HCT116 (cell line): ENCODE data around the gene TNRC6A. TPM values are rescaled to one million over a fixed set of nuclear protein-coding genes. Genes with fewer than 3 reads are reported as not detected.
A peak's percentile ranks its signal among the peaks of the same experiment; 100 is the strongest.
"Not testable (repeated sequence)": the region's sequence is repeated elsewhere in the genome, so short reads cannot be mapped to it uniquely, and the experiment has no call there.

ENCODE experiments used
- ATAC-seq: fragments of 200-7000 bp; cut with Tn5 transposase; 2 replicates; pipeline ENCODE4 v1.9.1; 2020; ENCODE audit warnings: mild to moderate bottlenecking, moderate library complexity
- BruUV-seq: library from RNA; stranded (reverse); fragments of 400-500 nt; replicated peaks from 2 replicates; lab custom pipeline; 2021; lab: Mats Ljungman, UMichigan
- CTCF ChIA-PET: fragments of 300-600 bp; sonication (Branson Sonifier 250); formaldehyde crosslinking; loops from one replicate; lab custom pipeline; 2021; ENCODE audit warnings: antibody characterized with exemption; lab: Charles Lee
- POLR2A ChIA-PET: fragments of 300-600, 350-600 bp; sonication (Branson Sonifier 250); formaldehyde crosslinking; loops from one replicate; lab custom pipeline; 2021; ENCODE audit warnings: antibody characterized with exemption; lab: Charles Lee
- RAD21 ChIA-PET, 2 experiments: fragments of 300-600 bp; sonication (Branson Sonifier 250); formaldehyde crosslinking; loops; one replicate each; lab custom pipeline; 2023; ENCODE audit warnings: low total read pairs in 2 of 2; ENCODE audit not compliant: uncharacterized antibody in 2 of 2, unreplicated experiment in 2 of 2, low non-redundant PET in 1 of 2; lab: Charles Lee
- DNase-seq: peaks from one replicate; pipeline ENCODE4 v3.0.0-alpha.2; 2010; ENCODE audit warnings: low read depth, low spot score
- H2AFZ ChIP-seq: fragments of 200-600 bp; shearing (Covaris generic), sonication (generic); 2 replicates; pipeline ENCODE4 v1.6.1; 2017; ENCODE audit warnings: low read depth, mixed run types, mixed read lengths, antibody characterized with exemption, low read length; ENCODE audit not compliant: poor library complexity, severe bottlenecking
- H3K27ac ChIP-seq: 2 replicates; pipeline ENCODE4 v1.5.1; 2012; ENCODE audit warnings: low read depth, low read length
- H3K27me3 ChIP-seq: fragments of 200-600 bp; sonication (generic); 2 replicates; pipeline ENCODE4 v1.6.1; 2016; ENCODE audit warnings: mixed run types, low read length, mixed read lengths; ENCODE audit not compliant: insufficient read depth
- H3K36me3 ChIP-seq, 2 experiments: fragments of 200-500 bp in 1 of 2; fragments of 200-600 bp in 1 of 2; sonication (Bioruptor generic) in 1 of 2; sonication (generic) in 1 of 2; 2 replicates each; pipeline versions ENCODE4 v1.5.1 to v1.6.1; 2014 to 2016; ENCODE audit warnings: low read length in 2 of 2, inconsistent platforms in 1 of 2, mixed read lengths in 1 of 2, mixed run types in 1 of 2; ENCODE audit not compliant: insufficient read depth in 2 of 2, control insufficient read depth in 1 of 2
- H3K4me1 ChIP-seq, 2 experiments: fragments of 200-600 bp in 1 of 2; sonication (generic) in 1 of 2; 2 replicates each; pipeline versions ENCODE4 v1.5.1 to v1.6.1; 2012 to 2017; ENCODE audit warnings: low read length in 2 of 2, inconsistent platforms in 1 of 2, mild to moderate bottlenecking in 1 of 2, mixed read lengths in 1 of 2, mixed run types in 1 of 2, moderate library complexity in 1 of 2; ENCODE audit not compliant: insufficient read depth in 2 of 2, control insufficient read depth in 1 of 2
- H3K4me2 ChIP-seq: fragments of 200-600 bp; sonication (generic); 2 replicates; pipeline ENCODE4 v1.6.1; 2017; ENCODE audit warnings: mixed run types, low read length, mixed read lengths
- H3K4me3 ChIP-seq, 2 experiments: fragments of 200-600 bp in 1 of 2; sonication (generic) in 1 of 2; replicated peaks in 1 of 2; 2 replicates each; pipeline ENCODE4 v1.5.1; 2011 to 2016; ENCODE audit warnings: low read length in 2 of 2, control low read depth in 1 of 2, low read depth in 1 of 2, mild to moderate bottlenecking in 1 of 2, mixed read lengths in 1 of 2, mixed run types in 1 of 2
- H3K79me2 ChIP-seq: fragments of 200-600 bp; sonication (generic); 2 replicates; pipeline ENCODE4 v1.6.1; 2017; ENCODE audit warnings: mild to moderate bottlenecking, mixed run types, low read length, moderate library complexity, mixed read lengths; ENCODE audit not compliant: insufficient read depth
- H3K9ac ChIP-seq: fragments of 200-600 bp; sonication (generic); 2 replicates; pipeline ENCODE4 v1.6.1; 2016; ENCODE audit warnings: low read length, mixed read lengths
- H3K9me2 ChIP-seq: fragments of 200-600 bp; sonication (generic), shearing (Covaris generic); 2 replicates; pipeline ENCODE4 v1.6.1; 2017; ENCODE audit warnings: mixed run types, mild to moderate bottlenecking, moderate library complexity; ENCODE audit not compliant: insufficient read depth
- H3K9me3 ChIP-seq, 2 experiments: fragments of 200-500 bp in 1 of 2; fragments of 200-600 bp in 1 of 2; sonication (Bioruptor generic) in 1 of 2; sonication (generic) in 1 of 2; 2 replicates each; pipeline ENCODE4 v1.6.1; 2014 to 2017; ENCODE audit warnings: low read length in 2 of 2, mixed read lengths in 2 of 2, inconsistent platforms in 1 of 2, low read depth in 1 of 2, mild to moderate bottlenecking in 1 of 2, mixed run types in 1 of 2, moderate library complexity in 1 of 2; ENCODE audit not compliant: control insufficient read depth in 1 of 2, insufficient read depth in 1 of 2
- H4K20me1 ChIP-seq: fragments of 200-600 bp; sonication (generic), shearing (Covaris generic); 2 replicates; pipeline ENCODE4 v1.6.1; 2017; ENCODE audit warnings: mixed run types, mild to moderate bottlenecking, moderate library complexity; ENCODE audit not compliant: insufficient read depth
- CTCF ChIP-seq, 3 experiments: fragments of 200-600 bp in 1 of 3; sonication (generic) in 1 of 3; IDR thresholded peaks in 2 of 3; conservative IDR thresholded peaks in 1 of 3; 2 replicates each; pipeline ENCODE4 v1.5.1; 2012 to 2017; ENCODE audit warnings: low read depth in 2 of 3, low read length in 2 of 3, antibody characterized with exemption in 1 of 3, borderline replicate concordance in 1 of 3, control low read depth in 1 of 3, mild to moderate bottlenecking in 1 of 3, mixed read lengths in 1 of 3, mixed run types in 1 of 3, moderate library complexity in 1 of 3; ENCODE audit not compliant: insufficient read depth in 1 of 3
- intact Hi-C: fragments of 100-400 bp; cut with micrococcal nuclease; formaldehyde crosslinking; loops from 2 replicates; pipeline ENCODE4 v1.10.0; 2022
- total RNA-seq: library from RNA; stranded (reverse); gene quantifications from one replicate; pipeline ENCODE4 v1.2.1, GENCODE V29; 2021; ENCODE audit not compliant: unreplicated experiment
- TF ChIP-seq, protein P1 (sequence below): IDR thresholded peaks from 2 replicates; pipeline ENCODE4 v1.6.1; 2012; ENCODE audit warnings: low read depth

TNRC6A gene
- total RNA-seq, 1 experiment from 2014 or later: 37.0 TPM

DNA sequence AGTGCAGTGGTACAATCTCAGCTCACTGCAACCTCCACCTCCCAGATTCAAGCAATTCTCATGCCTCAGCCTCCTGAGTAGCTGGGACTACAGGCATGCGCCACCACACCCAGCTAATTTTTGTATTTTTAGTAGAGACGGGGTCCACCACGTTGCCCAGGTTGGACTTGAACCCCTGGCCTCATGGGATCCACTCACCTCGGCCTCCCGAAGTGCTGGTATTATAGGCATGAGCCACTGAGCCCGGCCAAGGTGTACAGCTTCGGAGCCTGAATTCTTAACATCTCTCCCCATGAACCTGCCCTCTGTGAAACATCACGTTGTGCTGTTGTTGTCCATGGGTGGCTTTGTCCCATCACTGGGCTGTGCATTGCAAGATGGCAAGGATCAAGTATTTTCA is 127.4 kb downstream of the TNRC6A start:
- ATAC-seq, intact Hi-C loops, H3K9me3 ChIP-seq, H4K20me1 ChIP-seq, H3K79me2 ChIP-seq, H3K4me3 ChIP-seq, H3K9me2 ChIP-seq, H3K27ac ChIP-seq, H3K9ac ChIP-seq, H2AFZ ChIP-seq, RAD21 ChIA-PET, CTCF ChIA-PET, BruUV-seq, POLR2A ChIA-PET, DNase-seq, H3K4me2 ChIP-seq, H3K27me3 ChIP-seq, H3K36me3 ChIP-seq: not testable (repeated sequence)
- H3K4me1 ChIP-seq: peaks cover 0 to 19% of the 10 kb centered on the region in 2 experiments; a peak in 1 of 4 replicates

DNA sequence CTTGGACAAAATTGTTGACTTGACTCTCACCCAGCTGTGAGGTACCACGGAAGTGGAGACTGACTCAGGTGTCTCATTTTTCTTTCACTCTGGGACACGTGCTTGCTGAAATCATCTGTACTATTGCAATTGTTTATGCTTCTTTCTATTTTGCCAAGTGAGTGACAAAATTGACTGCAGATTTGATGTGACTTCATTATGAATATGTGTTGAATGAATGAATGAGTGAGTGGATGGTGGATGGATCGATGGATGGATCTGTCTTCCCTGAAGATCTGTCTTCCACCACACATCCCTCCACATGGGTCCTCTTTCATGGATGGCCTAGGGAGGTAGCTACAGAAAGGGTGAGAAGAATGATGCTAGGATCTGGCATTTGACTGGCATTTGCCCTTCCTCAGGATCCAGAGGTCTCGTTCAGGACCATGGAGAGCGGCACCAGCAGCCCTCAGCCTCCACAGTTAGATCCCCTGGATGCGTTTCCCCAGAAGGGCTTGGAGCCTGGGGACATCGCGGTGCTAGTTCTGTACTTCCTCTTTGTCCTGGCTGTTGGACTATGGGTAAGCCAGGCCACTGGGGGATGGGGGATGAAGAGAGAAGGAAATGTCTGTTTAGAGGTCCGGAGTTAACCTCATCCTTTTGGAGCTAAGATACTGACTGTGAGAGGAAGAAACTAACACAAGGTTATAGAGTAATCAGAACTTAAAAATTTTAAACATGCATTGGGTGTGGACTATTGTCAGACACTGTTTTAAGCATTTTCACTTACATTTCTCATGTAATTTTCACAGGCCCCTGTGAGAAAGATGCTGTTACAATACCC is 129.0 kb downstream of the TNRC6A start:
- no TSS peak for BruUV-seq
- no peak for TF ChIP-seq CTCF (IDR thresholded peaks at IDR 0.05 in 2 of 3, conservative IDR thresholded peaks at IDR 0.05 in 1 of 3; ENCODE audit: borderline replicate concordance in 1 of 3, insufficient read depth in 1 of 3, low read depth in 2 of 3, low read length in 2 of 3)
- TF ChIP-seq, protein P1, sequence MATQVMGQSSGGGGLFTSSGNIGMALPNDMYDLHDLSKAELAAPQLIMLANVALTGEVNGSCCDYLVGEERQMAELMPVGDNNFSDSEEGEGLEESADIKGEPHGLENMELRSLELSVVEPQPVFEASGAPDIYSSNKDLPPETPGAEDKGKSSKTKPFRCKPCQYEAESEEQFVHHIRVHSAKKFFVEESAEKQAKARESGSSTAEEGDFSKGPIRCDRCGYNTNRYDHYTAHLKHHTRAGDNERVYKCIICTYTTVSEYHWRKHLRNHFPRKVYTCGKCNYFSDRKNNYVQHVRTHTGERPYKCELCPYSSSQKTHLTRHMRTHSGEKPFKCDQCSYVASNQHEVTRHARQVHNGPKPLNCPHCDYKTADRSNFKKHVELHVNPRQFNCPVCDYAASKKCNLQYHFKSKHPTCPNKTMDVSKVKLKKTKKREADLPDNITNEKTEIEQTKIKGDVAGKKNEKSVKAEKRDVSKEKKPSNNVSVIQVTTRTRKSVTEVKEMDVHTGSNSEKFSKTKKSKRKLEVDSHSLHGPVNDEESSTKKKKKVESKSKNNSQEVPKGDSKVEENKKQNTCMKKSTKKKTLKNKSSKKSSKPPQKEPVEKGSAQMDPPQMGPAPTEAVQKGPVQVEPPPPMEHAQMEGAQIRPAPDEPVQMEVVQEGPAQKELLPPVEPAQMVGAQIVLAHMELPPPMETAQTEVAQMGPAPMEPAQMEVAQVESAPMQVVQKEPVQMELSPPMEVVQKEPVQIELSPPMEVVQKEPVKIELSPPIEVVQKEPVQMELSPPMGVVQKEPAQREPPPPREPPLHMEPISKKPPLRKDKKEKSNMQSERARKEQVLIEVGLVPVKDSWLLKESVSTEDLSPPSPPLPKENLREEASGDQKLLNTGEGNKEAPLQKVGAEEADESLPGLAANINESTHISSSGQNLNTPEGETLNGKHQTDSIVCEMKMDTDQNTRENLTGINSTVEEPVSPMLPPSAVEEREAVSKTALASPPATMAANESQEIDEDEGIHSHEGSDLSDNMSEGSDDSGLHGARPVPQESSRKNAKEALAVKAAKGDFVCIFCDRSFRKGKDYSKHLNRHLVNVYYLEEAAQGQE: peak; percentile 98
- Histone ChIP-seq H3K27me3 (no peaks in the 10 kb centered on the region), H4K20me1 (no peaks in the 10 kb centered on the region; the same call in 1 of the 2 replicates), H3K4me1 (peaks cover 0 to 7% of the 10 kb centered on the region in 2 experiments; a peak in 1 of 4 replicates), H2AFZ (no peak overlapping the region), H3K9me2 (no peaks in the 10 kb centered on the region), H3K9ac (no peak overlapping the region), H3K79me2 (no peaks in the 10 kb centered on the region), H3K9me3 (no peaks in the 10 kb centered on the region), H3K4me3 (no peak overlapping the region), H3K36me3 (no peaks in the 10 kb centered on the region), H3K27ac (no peak overlapping the region), H3K4me2 (no peak overlapping the region)
- DNase-seq (no peak), ATAC-seq (peak; percentile 60)
- intact Hi-C loops: no loop called here
- ChIA-PET POLR2A (no interaction called here), RAD21 (no interaction called here), CTCF (no interaction called here)
